ENCODE measurements around the gene ZNF507.
"Not testable (repeated sequence)": the region's sequence is repeated elsewhere in the genome, so short reads cannot be mapped to it uniquely, and the experiment has no call there.

The ZNF507 gene

DNA sequence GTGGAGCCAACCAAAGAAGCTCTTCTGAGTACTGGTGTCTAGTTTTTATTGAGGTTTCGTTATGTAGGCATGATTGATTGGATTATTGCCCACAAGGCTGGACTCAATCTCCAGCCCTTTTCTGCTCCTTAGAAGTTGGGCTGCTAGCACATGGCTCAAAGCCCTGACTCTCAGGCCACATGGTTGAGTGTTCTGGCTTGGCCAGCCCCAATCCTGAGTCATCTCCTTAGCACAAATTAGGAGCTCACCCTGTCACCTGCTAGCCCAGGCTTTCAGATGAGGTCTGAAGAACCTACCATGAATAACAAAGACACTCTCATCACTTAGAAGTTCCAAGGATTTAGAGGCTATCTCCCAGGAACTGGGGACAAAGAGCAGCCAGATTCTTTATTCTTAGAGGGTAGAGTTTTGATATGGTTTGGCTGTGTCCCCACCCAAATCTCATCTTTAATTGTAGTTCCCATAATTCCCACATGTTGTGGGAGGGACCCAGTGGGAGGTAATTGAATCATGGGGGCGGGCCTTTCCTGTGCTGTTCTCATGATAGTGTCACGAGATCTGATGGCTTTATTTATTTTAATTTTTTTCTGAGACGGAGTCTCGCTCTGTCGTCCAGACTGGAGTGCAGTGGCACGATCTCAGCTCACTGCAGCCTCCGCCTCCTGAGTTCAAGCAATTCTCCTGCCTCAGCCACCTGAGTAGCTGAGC is 71.5 kb downstream of the ZNF507 start:
- DNase-seq, result no peak

DNA sequence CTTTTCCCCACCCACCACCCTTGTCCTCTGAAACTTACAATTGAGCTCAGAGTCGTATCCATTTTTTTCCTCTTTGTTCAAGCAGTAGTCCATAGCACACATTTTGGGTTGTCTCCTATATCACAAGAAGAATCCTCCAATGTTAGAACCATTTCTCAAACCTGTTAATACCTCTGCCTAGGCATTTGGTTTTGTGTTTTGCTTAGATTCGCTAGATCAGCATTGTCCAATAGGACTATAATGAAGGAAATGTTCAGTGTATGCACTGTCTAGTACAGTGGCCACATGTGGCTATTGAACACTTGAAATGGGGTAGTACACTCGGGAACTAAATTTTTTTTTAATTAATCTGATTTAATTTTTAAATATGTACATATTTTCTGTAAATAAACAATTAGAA is 72.7 kb downstream of the ZNF507 start:
- no peak for DNase-seq

DNA sequence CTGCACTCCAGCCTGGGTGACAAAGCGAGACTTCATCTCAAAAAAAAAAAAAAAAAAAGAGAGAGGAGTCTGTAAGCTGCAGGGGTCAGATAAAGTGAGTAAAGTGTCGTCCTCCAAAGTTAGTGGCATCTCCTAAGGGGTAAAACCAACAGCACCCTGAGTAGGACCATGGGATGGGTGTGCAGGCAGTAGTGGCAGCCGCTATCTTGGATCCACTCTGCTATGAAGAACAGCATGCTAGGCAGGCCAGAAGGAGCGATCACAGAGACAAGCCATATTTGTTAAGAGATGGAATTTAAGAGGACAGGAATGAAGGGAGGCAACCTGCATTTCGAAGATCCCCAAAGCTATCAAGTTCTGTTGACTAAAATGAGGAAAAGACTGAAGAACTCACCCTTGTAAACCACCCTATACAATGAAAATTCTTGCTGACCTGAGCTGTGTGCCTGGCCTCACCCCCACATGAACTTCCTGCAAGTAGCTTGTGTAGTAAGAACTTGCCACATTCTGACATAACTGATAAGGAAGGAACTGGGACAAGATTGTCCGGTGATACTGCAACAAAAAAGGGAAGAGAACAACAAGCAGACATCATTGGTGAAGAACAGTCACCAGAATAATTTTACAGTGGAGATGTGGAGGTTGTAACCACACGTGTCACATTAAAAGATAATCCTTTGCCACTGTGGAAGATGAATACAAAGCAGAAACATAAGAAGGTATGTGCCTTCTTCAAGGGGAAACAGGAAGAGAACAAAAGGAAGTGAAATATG is 76.4 kb downstream of the ZNF507 start:
- peak; percentile 52 for DNase-seq

DNA sequence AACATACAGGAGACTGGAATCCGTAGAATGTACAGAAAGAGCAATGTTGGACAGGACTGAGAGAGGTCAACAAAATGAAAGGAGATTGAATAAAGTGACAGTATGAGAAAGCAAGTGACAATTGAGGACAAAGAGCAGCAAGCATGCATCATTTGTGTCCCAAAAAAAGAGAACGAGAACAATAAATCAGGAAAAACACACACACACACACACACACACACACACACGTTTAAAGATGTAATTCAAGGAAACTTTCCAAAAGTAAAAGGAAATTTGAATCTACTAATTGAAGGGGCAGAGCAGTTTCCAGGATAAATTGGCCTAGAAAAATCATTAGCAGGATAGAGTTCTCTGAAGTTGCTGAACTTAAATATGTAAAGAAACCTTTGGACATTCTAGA is 77.0 kb downstream of the ZNF507 start:
- DNase-seq, result no peak

DNA sequence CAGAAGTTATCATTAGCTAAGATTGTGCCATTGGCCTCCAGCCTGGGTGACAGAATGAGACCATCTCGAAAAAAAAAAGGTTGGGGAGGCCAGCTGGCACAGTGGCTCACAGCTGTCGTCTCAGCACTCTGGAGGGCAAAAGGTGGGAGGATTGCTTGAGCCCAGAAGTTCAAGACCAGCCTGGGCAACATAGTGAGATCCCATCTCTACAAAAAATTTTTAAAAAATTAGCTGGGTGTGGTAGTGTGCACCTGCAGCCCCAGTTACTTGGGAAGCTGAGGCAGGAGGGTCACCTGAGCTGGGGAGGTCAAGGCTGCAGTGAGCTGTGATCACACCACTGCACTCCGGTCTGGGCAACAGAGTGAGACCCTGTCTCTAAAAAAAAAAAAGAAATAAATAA is 78.5 kb downstream of the ZNF507 start:
- not testable (repeated sequence) for DNase-seq

DNA sequence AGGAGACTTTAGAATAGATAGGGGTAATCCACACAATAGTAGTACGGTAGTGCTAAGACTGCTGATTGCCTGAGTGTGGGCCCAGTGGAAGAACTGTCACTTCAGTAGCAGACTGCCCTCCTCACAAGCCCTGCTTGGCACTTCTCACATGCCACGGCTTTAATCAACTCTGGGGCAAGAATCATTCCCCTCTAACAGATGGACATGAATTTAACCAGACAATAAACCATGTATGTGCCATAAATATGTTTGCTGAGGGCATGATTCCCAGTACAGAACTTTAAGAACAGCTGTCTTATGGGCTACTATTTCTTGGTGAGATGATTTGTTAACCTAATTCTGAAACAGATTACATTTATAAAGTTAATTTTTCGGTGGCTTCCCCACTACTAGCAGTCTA is 82.1 kb downstream of the ZNF507 start:
- DNase-seq, result no peak

DNA sequence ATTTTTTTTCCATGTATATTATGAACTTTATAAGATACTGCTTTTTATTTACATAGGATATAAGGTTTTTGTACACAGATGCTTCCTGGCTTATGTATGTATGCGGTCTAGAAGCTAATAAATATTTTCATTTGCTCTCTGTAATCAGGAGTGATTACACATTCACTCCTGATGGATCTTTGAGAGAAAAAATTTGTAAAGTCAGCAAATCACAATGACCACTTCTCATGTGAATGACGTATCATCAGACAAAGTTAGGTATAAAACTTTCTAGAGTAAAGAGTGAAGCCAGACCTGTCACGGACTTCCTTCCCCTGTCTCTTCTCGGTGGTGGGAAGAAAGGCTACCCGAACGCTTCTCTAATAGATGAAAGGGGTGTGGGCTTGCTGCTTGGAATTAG is 91.3 kb downstream of the ZNF507 start:
- no peak for DNase-seq

DNA sequence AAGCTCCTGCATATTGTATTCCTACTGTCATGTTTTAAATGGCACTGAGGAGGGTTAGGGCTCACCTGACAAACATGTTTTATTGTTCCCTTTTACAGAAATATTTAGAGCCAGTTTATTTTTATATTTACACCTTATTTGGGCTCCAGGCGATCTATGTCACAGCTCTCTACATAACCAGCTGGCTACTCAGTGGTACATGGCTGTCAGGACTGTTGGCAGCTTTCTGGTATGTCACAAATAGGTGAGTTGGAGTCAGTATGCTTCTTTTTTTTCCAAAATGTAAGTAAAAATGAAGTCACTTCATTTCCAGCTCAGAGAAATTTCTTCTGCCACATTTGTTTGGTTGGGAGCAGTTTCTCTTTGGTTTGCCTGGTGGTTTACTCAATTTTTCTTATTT is 91.7 kb downstream of the ZNF507 start:
- no peak for DNase-seq
